ENCODE data around the gene OR10H1.
"Not testable (repeated sequence)": the region's sequence is repeated elsewhere in the genome, so short reads cannot be mapped to it uniquely, and the experiment has no call there.

- TF ChIP-seq FOXM1 (IDR thresholded peaks at IDR 0.05; ENCODE audit: borderline replicate concordance); HDGF (IDR thresholded peaks at IDR 0.05; ENCODE audit: borderline replicate concordance); SP1 (IDR thresholded peaks at IDR 0.05); SUZ12 (IDR thresholded peaks at IDR 0.05); ARNT (IDR thresholded peaks at IDR 0.05); FOXA1 (IDR thresholded peaks at IDR 0.05): not testable (repeated sequence)
Observed at GRCh38 chr19:15834232-15834631, 18.8 kb upstream of the OR10H1 start.

Data from HEK293T (cell line).